ENCODE data around the gene SGPL1.

Gene SGPL1

DNA sequence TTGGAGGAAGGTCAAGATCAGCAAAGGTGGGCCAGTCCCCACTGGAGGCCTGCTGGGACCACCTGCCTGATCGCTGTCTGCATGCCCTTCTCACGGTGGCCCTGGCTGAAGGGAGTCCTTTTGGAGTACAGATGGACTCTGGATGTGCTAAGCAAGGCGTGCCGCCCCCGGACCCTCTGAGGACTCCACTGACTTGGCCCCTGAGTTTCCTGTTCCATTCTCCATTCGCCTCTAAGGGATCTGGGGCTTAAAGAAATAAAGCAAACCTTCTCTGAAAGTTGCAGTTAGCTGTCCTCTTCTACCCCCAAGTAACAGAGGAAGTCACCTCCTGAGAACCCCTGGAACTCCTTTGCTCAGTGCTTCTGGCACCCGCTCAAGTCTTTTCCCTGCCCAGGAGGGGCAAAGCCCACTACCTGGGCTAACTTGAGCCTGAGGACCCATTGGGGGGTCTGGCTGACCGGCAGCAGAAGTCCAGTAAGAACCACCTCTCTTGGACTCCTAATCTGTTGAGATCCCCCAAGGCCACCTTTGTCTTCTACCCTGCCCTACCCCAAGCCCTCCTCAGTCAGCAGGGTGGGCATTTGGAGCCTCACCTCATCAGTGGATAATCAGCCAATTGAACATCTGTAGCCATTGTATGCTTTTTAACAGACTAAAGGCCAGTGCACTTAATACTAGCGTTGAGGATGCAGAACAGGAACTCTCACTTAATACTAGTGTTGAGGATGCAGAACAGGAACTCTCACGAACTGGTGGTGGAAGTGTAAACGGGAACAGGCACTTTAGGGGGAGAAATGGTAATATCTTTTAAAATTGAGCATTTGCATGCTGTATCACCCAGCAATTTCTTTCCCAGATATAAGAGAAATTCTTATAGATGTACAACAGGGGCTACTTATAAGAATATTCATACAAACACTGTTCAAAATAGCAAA, 32.7 kb upstream of the SGPL1 start:
- no peak overlapping the region for H3K9ac ChIP-seq (ENCODE audit: low read depth, low read length)
- no peaks in the 10 kb centered on the region for H3K4me1 ChIP-seq (ENCODE audit: insufficient read depth, low read length)
- H3K9me3 ChIP-seq (ENCODE audit: insufficient read depth, low read depth, low read length) = no peaks in the 10 kb centered on the region
- no peak overlapping the region for H3K4me3 ChIP-seq (ENCODE audit: low read length)
- H3K36me3 ChIP-seq (ENCODE audit: insufficient read depth, low read depth, low read length) = no peaks in the 10 kb centered on the region
- H3K27me3 ChIP-seq (ENCODE audit: insufficient read depth, low read length) = no peaks in the 10 kb centered on the region
- no peak overlapping the region for H3K27ac ChIP-seq (ENCODE audit: low read length)

DNA sequence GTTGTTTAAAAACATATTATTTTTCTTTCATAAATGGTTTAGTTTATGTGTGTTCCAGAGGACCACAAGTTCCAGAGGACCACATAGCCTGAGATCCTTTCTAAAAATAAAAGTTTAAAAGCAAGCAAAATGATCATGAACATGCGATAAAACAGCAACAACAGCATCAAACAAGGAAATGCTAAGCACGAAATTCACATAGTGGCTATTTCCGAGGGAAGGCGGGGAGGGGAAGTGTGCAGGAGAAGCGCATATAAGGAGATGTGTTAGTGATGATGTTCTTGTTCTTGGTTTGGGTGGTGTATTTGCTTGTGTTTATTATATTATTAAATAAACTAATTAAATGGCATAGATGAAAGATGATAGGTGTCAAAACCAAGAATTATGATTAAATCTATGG, 31.7 kb upstream of the SGPL1 start:
- H3K27ac ChIP-seq (ENCODE audit: low read length) = no peak overlapping the region
- no peak overlapping the region for H3K4me3 ChIP-seq (ENCODE audit: low read length)
- H3K27me3 ChIP-seq (ENCODE audit: insufficient read depth, low read length) = no peaks in the 10 kb centered on the region
- no peak overlapping the region for H3K9ac ChIP-seq (ENCODE audit: low read depth, low read length)
- H3K9me3 ChIP-seq (ENCODE audit: insufficient read depth, low read depth, low read length) = no peaks in the 10 kb centered on the region
- H3K36me3 ChIP-seq (ENCODE audit: insufficient read depth, low read depth, low read length) = no peaks in the 10 kb centered on the region
- no peaks in the 10 kb centered on the region for H3K4me1 ChIP-seq (ENCODE audit: insufficient read depth, low read length)

DNA sequence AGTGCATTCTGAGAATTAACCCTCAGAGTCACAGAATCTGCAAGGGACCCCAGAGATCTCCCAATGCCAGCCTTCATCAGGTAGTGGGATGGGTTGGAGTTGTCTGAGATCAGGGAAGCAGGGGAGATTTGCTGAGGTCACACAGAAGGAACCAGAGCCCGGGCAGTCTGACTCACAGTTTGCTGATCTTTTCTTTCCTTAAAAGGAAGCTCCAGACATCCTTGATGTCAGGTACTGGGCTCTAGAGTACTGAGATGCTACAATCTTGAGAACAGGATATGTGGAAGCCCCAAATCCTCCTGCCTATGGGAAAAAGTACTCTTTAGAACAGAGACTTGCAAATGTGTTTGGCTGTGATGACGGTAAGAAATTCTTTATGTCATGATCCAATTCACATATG, 31.3 kb upstream of the SGPL1 start:
- H3K9ac ChIP-seq (ENCODE audit: low read depth, low read length) = no peak overlapping the region
- no peaks in the 10 kb centered on the region for H3K4me1 ChIP-seq (ENCODE audit: insufficient read depth, low read length)
- no peak overlapping the region for H3K4me3 ChIP-seq (ENCODE audit: low read length)
- H3K36me3 ChIP-seq (ENCODE audit: insufficient read depth, low read depth, low read length) = no peaks in the 10 kb centered on the region
- H3K9me3 ChIP-seq (ENCODE audit: insufficient read depth, low read depth, low read length) = no peaks in the 10 kb centered on the region
- no peak overlapping the region for H3K27ac ChIP-seq (ENCODE audit: low read length)
- no peaks in the 10 kb centered on the region for H3K27me3 ChIP-seq (ENCODE audit: insufficient read depth, low read length)

DNA sequence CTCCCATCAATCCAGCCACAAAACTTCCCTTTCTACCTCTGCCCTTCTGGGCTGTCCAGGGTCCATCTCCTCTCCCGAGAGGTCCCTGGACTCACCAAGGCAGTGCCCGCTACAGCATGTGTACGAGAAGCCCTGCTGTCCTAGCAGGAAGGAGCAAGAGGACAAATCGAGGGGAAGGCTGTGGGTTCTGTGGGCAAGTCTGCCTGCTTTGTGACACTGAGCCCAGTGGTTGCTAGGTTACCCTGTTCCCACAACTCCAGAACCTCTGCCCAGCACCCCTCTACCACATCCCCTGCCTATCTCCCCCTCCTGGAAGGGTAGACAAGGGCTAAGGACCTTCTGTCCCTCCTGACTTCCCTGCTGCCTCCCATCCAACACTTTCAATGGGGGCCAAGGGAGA, 30.6 kb upstream of the SGPL1 start, which contains the start of gene TBATA:
TSS of gene TBATA (minus strand) at position 188 of the 400 bp plus-strand sequence. CDS start 1,998 bp downstream, outside the sequence.
- Histone ChIP-seq H3K36me3 (ENCODE audit: insufficient read depth, low read depth, low read length) (no peaks in the 10 kb centered on the region), H3K27me3 (ENCODE audit: insufficient read depth, low read length) (no peaks in the 10 kb centered on the region), H3K4me1 (ENCODE audit: insufficient read depth, low read length) (no peaks in the 10 kb centered on the region), H3K4me3 (ENCODE audit: low read length) (no peak within 1 kb of the TSS), H3K27ac (ENCODE audit: low read length) (no peak within 1 kb of the TSS), H3K9me3 (ENCODE audit: insufficient read depth, low read depth, low read length) (no peaks in the 10 kb centered on the region), H3K9ac (ENCODE audit: low read depth, low read length) (no peak within 1 kb of the TSS)

DNA sequence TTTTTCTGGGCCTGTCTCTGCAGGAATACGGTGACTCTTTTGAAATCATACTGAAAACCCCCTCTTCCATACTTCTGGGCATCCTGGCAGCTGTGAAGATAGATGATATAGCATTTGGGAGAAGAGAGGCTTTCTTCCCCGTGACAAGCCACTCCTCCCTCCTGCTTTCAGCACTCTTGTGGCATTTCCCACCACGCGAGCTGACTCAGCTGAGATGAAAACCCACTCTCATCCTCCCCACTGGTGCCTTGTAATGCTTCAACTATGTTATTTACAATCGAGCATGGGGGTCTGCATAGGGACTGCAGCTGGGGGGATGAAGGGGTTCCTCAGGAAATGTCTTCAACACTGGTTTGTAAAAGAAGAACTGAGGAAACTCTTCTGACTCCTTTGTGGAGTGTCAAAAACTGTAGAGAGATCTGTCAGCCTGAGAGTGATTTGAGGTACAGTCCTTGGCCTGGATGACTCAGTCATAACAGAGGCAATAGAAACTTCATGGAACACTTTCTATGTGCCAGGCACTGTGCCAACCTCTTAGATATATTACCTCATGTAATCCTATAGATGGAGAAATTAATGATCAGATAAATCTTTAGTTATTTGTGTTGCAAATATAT, 28.8 kb upstream of the SGPL1 start:
- no peaks in the 10 kb centered on the region for H3K9me3 ChIP-seq (ENCODE audit: insufficient read depth, low read depth, low read length)
- H3K36me3 ChIP-seq (ENCODE audit: insufficient read depth, low read depth, low read length) = no peaks in the 10 kb centered on the region
- H3K4me1 ChIP-seq (ENCODE audit: insufficient read depth, low read length) = no peaks in the 10 kb centered on the region
- no peak overlapping the region for H3K4me3 ChIP-seq (ENCODE audit: low read length)
- no peak overlapping the region for H3K27ac ChIP-seq (ENCODE audit: low read length)
- H3K9ac ChIP-seq (ENCODE audit: low read depth, low read length) = no peak overlapping the region
- no peaks in the 10 kb centered on the region; the same call in 1 of the 2 replicates for H3K27me3 ChIP-seq (ENCODE audit: insufficient read depth, low read length)

DNA sequence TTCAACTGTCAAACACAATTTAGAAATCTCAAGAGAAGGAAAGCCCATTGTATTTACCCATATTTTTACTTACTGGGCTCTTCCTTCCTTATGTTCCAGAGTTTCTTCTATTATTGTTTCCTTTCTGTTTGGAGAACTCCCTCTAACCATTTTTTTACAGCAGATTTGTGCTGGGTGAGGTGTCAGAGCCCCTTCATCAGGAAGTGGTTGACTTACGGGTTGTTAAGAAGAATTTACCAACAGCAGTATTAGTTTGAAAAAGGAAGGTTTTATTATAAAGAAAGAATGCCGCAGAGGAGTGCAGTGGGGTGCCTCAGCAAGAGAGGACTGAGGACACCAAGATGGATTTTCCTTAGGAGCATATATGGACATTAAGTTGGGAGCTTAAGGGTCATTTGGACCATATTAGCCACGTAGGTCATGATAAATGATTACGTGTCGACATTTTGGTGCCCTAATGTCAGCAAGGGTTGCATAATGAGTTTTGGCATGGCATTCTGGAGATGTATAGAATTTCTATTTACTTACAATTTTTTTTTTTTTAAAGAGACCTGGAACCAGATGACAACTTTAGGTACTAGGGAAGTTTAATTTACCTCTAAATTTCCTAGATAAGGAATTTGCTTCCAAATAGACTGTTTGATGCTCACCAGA, 24.2 kb upstream of the SGPL1 start:
- Histone ChIP-seq H3K4me3 (ENCODE audit: low read length) (no peak overlapping the region), H3K4me1 (ENCODE audit: insufficient read depth, low read length) (no peaks in the 10 kb centered on the region), H3K27me3 (ENCODE audit: insufficient read depth, low read length) (no peaks in the 10 kb centered on the region; the same call in 1 of the 2 replicates), H3K9ac (ENCODE audit: low read depth, low read length) (no peak overlapping the region), H3K9me3 (ENCODE audit: insufficient read depth, low read depth, low read length) (no peaks in the 10 kb centered on the region), H3K27ac (ENCODE audit: low read length) (no peak overlapping the region), H3K36me3 (ENCODE audit: insufficient read depth, low read depth, low read length) (no peaks in the 10 kb centered on the region)

DNA sequence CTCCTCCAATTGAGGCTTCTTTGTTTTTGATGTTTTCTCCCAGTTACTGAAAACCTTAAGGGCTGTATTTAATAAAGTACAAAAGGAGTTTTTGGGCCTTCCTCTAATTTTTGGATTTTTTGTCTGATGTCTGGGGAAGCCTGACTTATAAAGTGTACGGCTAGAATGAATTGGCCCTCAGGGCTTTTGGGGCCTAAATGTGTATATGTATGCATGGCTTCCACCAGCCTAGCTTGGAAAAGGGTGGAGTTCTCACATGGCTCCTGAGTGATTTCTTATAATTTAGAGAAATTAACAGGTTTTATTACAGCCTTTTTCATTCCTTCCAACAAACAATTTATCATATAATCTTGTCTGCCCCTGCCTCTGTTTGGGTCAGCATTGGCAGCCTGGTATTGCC, 20.1 kb upstream of the SGPL1 start:
- Histone ChIP-seq H3K36me3 (ENCODE audit: insufficient read depth, low read depth, low read length) (no peaks in the 10 kb centered on the region), H3K9me3 (ENCODE audit: insufficient read depth, low read depth, low read length) (no peaks in the 10 kb centered on the region), H3K27me3 (ENCODE audit: insufficient read depth, low read length) (no peaks in the 10 kb centered on the region), H3K9ac (ENCODE audit: low read depth, low read length) (no peak overlapping the region), H3K4me1 (ENCODE audit: insufficient read depth, low read length) (no peaks in the 10 kb centered on the region), H3K4me3 (ENCODE audit: low read length) (no peak overlapping the region), H3K27ac (ENCODE audit: low read length) (no peak overlapping the region)

DNA sequence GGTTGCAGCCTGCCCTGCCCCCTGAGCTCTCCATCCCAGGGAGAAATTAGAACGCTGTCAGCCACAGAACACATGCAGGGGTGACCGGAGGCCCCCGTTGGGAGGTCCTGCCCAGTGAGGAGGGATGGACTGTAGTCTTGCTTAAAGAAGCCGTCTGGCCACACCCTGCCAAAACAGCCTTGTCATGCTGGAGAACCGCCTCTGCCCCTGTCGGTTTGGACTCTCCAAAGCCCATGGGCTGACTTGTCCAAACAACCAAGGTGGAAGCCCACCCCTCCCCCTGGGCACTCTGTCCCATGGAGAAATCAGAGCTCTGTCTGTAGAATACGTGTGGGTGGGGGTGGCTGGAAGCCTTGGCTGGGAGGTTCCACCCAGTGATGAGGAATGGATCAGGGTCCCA, 17.9 kb upstream of the SGPL1 start:
- H3K9me3 ChIP-seq (ENCODE audit: insufficient read depth, low read depth, low read length) = no peaks in the 10 kb centered on the region
- H3K4me1 ChIP-seq (ENCODE audit: insufficient read depth, low read length) = no peaks in the 10 kb centered on the region
- no peaks in the 10 kb centered on the region for H3K27me3 ChIP-seq (ENCODE audit: insufficient read depth, low read length)
- no peak overlapping the region for H3K4me3 ChIP-seq (ENCODE audit: low read length)
- H3K27ac ChIP-seq (ENCODE audit: low read length) = no peak overlapping the region
- no peaks in the 10 kb centered on the region for H3K36me3 ChIP-seq (ENCODE audit: insufficient read depth, low read depth, low read length)
- no peak overlapping the region for H3K9ac ChIP-seq (ENCODE audit: low read depth, low read length)

DNA sequence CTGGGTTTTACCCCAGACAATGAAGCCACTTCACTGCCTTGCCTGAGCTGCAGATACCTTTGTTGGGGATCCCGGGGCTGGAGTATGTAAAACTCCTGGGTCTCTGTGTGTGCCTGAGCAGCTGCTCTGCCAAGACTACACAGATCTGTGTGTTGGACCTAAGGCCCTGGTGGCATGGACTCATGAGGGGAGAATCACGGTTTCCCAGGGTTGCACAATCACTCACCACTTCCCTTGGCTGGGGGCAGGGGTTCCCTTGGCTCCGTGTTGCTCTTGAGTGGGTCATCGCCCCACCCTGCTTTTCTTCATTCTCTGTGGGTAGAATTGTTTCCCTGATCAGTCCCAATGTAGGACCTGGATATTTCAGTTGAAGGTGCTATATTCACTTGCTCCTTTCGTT, 16.6 kb upstream of the SGPL1 start:
- Histone ChIP-seq H3K36me3 (ENCODE audit: insufficient read depth, low read depth, low read length) (no peaks in the 10 kb centered on the region), H3K4me3 (ENCODE audit: low read length) (no peak overlapping the region), H3K27me3 (ENCODE audit: insufficient read depth, low read length) (no peaks in the 10 kb centered on the region), H3K9me3 (ENCODE audit: insufficient read depth, low read depth, low read length) (no peaks in the 10 kb centered on the region), H3K4me1 (ENCODE audit: insufficient read depth, low read length) (no peaks in the 10 kb centered on the region), H3K9ac (ENCODE audit: low read depth, low read length) (no peak overlapping the region), H3K27ac (ENCODE audit: low read length) (no peak overlapping the region)

DNA sequence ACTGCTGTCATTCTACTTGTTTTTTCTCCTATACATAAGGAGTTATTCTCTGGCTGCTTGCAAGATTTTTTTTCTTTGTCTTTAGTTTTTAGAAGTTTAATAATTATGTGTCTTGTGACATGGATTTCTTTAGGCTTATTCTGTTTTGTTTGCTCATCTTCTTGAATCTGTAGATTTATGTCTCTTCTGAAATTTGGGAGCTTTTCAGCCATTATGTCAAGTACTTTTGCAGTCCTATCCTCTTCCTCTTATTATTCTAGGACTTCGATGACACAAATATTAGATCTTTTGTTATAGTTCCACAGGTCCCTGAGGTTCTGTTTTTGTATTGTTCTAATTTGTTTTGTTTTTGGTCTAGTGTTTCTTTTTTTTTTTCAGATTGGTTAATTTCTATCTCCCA, 13.9 kb upstream of the SGPL1 start:
- Histone ChIP-seq H3K4me1 (ENCODE audit: insufficient read depth, low read length) (peaks cover under 1% of the 10 kb centered on the region; the same call in 1 of the 2 replicates), H3K36me3 (ENCODE audit: insufficient read depth, low read depth, low read length) (no peaks in the 10 kb centered on the region), H3K9ac (ENCODE audit: low read depth, low read length) (no peak overlapping the region), H3K9me3 (ENCODE audit: insufficient read depth, low read depth, low read length) (no peaks in the 10 kb centered on the region), H3K27ac (ENCODE audit: low read length) (no peak overlapping the region), H3K4me3 (ENCODE audit: low read length) (no peak overlapping the region), H3K27me3 (ENCODE audit: insufficient read depth, low read length) (no peaks in the 10 kb centered on the region)

DNA sequence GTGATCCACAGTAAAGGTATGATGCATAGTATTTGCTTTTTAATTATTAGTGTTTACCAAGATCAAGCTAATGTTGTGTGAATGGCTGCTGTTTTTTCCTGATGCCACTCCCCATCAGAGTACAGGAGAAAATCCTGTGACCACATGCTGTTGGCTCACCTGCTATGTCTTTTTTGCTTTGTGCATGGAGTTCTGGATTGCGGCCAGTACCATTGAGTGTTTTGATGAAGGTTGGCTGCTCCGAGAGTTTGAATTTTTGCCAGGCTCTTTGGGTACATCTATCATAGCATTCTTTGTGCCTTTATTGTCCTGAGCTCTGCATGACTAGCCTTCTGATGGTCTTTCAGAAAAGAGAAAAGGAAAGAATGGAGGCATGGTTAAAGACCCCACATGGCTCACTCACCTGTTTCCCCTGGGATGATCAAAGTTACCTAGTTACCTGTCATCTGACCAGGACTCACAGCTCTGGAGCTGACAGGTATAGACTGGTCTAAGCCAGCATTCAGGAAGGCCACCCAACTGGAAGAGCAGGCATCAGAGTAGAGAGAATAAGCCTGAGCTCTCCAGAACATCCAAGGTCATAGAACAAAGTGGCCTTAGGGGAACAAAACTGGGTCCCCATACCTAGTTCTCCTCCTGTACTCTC, 11.8 kb upstream of the SGPL1 start:
- H3K9ac ChIP-seq (ENCODE audit: low read depth, low read length) = no peak overlapping the region
- H3K9me3 ChIP-seq (ENCODE audit: insufficient read depth, low read depth, low read length) = no peaks in the 10 kb centered on the region
- H3K4me1 ChIP-seq (ENCODE audit: insufficient read depth, low read length) = peaks cover 4% of the 10 kb centered on the region; the same call in 1 of the 2 replicates
- H3K4me3 ChIP-seq (ENCODE audit: low read length) = no peak overlapping the region
- H3K36me3 ChIP-seq (ENCODE audit: insufficient read depth, low read depth, low read length) = no peaks in the 10 kb centered on the region
- H3K27me3 ChIP-seq (ENCODE audit: insufficient read depth, low read length) = no peaks in the 10 kb centered on the region
- H3K27ac ChIP-seq (ENCODE audit: low read length) = no peak overlapping the region
